ENCODE results near the gene SST. TPM values are rescaled to one million over a fixed set of nuclear protein-coding genes. Genes with fewer than 3 reads are reported as not detected.
A peak's percentile ranks its signal among the peaks of the same experiment; 100 is the strongest.

SST gene
- not detected in 2 replicates for total RNA-seq (2016; rRNA removed; fragmentation: Illumina TruSeq; extraction: Trizol)
- not detected in 2 replicates for total RNA-seq (2016; cell fraction: cytosol; rRNA removed; fragmentation: Illumina TruSeq; extraction: Trizol; ENCODE audit: low read depth)
- not detected in 2 replicates for total RNA-seq (2016; cell fraction: insoluble cytoplasmic fraction; rRNA removed; fragmentation: Illumina TruSeq; extraction: Trizol)
- total RNA-seq (2016; cell fraction: membrane; rRNA removed; fragmentation: Illumina TruSeq; extraction: Trizol), result not detected in 2 replicates
- total RNA-seq (2016; cell fraction: nucleus; rRNA removed; fragmentation: Illumina TruSeq; extraction: Trizol), result not detected in 2 replicates
- not detected in 2 replicates for polyA plus RNA-seq (2011; rRNA removed)
- not detected in 2 replicates for polyA plus RNA-seq (2011; cell fraction: cytosol; rRNA removed)
- polyA plus RNA-seq (2011; cell fraction: nucleus; rRNA removed), result not detected in 2 replicates
- not detected in 2 replicates for polyA plus RNA-seq (2012)
- not detected in 2 replicates for polyA plus RNA-seq (2016; cell fraction: cytosol; fragmentation: Illumina TruSeq; extraction: Trizol; ENCODE audit: low read depth)
- polyA plus RNA-seq (2016; cell fraction: insoluble cytoplasmic fraction; fragmentation: Illumina TruSeq; extraction: Trizol; ENCODE audit: low read depth), result not detected in 2 replicates
- polyA plus RNA-seq (2016; cell fraction: membrane; fragmentation: Illumina TruSeq; extraction: Trizol; ENCODE audit: low read depth), result not detected in 2 replicates
- not detected in 2 replicates for polyA plus RNA-seq (2016; cell fraction: nucleus; fragmentation: Illumina TruSeq; extraction: Trizol; ENCODE audit: insufficient read depth, low read depth)
- not detected in 2 replicates for polyA minus RNA-seq (2011; rRNA and poly(A)+ RNA removed; ENCODE audit: low replicate concordance)
- not detected in 2 replicates for polyA minus RNA-seq (2011; cell fraction: cytosol; rRNA and poly(A)+ RNA removed)
- polyA minus RNA-seq (2011; cell fraction: nucleus; rRNA and poly(A)+ RNA removed), result not detected in 2 replicates
- Bru-seq, nascent RNA, result not detected
- BruChase-seq, experiment 1, labeled RNA remaining after a 6-hour chase, result not detected
- not detected for BruChase-seq, experiment 2, labeled RNA remaining after a 2-hour chase
- long read RNA-seq, experiment 1, result 0 reads
- long read RNA-seq, experiment 2, result 0 reads

- no peak within 1 kb of the TSS for H3K27ac ChIP-seq (ENCODE audit: extremely low read length, insufficient read depth, low read length)
- H4K20me1 ChIP-seq (ENCODE audit: insufficient read depth, low read length), result no peaks in the 10 kb centered on the region
- intact Hi-C loops (cut with micrococcal nuclease; ENCODE audit: unreplicated experiment) (no loop called here), in situ Hi-C loops (cut with HindIII; ENCODE audit: extremely low pct_ligation_motif_present, low pct_unique_long_range_greater_than_20kb) (no loop called here)
- DNase-seq (ENCODE audit: low spot score) (peak; percentile 16), FAIRE-seq (peak; percentile 49), ATAC-seq (peak; percentile 72)
- H3K4me2 ChIP-seq (ENCODE audit: low read depth, low read length), result no peak within 1 kb of the TSS
- H2AFZ ChIP-seq (ENCODE audit: low read length), result no peak within 1 kb of the TSS
- no peaks in the 10 kb centered on the region for H3K4me1 ChIP-seq (ENCODE audit: insufficient read depth, low read length)
- no peaks in the 10 kb centered on the region for H3K9me3 ChIP-seq (ENCODE audit: low read length)
- H3K27me3 ChIP-seq (ENCODE audit: control insufficient read depth in 1 of 2, insufficient read depth in 2 of 2, low read length in 2 of 2), result no peaks in the 10 kb centered on the region; a peak in 2 of 5 replicates
- no peak within 1 kb of the TSS for H3K9ac ChIP-seq (ENCODE audit: insufficient read depth, low read depth, low read length)
- POLR2A ChIA-PET, result no interaction called here
- CTCF ChIA-PET (ENCODE audit: low intra/inter-chr PET ratio, low total read pairs), result no interaction called here
- no TSS peak for BruUV-seq (replicated peaks)
- no peaks in the 10 kb centered on the region for H3K79me2 ChIP-seq (ENCODE audit: insufficient read depth, low read length)
- H3K36me3 ChIP-seq (replicated peaks in 1 of 2; ENCODE audit: control insufficient read depth in 1 of 2, insufficient read depth in 2 of 2, low read length in 2 of 2), result no peaks in the 10 kb centered on the region
- 40% methylated on average over 32 of the region's 46 CpGs for WGBS (ENCODE audit: low lambda C conversion rate)
- no peak within 1 kb of the TSS for H3K4me3 ChIP-seq (replicated peaks in 1 of 3; ENCODE audit: insufficient read depth in 1 of 3, low read depth in 2 of 3, low read length in 3 of 3)
- TF ChIP-seq ZNF496 (CRISPR knock-in tag; IDR thresholded peaks at IDR 0.05; ENCODE audit: insufficient replicate concordance) (no peak), SKI (IDR thresholded peaks at IDR 0.05; ENCODE audit: partially characterized antibody) (no peak), RXRA (CRISPR knock-in tag; IDR thresholded peaks at IDR 0.05) (no peak; the same call in 1 of the 2 replicates), E2F2 (CRISPR knock-in tag; IDR thresholded peaks at IDR 0.05; ENCODE audit: borderline replicate concordance) (peak; percentile 97; the same call in 1 of the 2 replicates), MZF1 (CRISPR knock-in tag; IDR thresholded peaks at IDR 0.05; ENCODE audit: borderline replicate concordance) (0 out of 2 replicates have a peak, but pooled peaks have one; percentile 72), STAT6 (CRISPR knock-in tag; IDR thresholded peaks at IDR 0.05; ENCODE audit: borderline replicate concordance) (no peak), ZNF468 (CRISPR knock-in tag; IDR thresholded peaks at IDR 0.05) (0 out of 2 replicates have a peak, but pooled peaks have one; percentile 76), NR0B2 (CRISPR knock-in tag; IDR thresholded peaks at IDR 0.05) (peak; percentile 90), ZNF101 (CRISPR knock-in tag; IDR thresholded peaks at IDR 0.05; ENCODE audit: borderline replicate concordance, low read depth) (no peak), MAX (IDR thresholded peaks at IDR 0.05) (no peak), SOX13 (IDR thresholded peaks at IDR 0.05) (no peak), SOX13 (CRISPR knock-in tag; conservative IDR thresholded peaks at IDR 0.05 in 1 of 2, IDR thresholded peaks at IDR 0.05 in 1 of 2) (peak in 1 of 2 experiments; percentile 75; a peak in 2 of 4 replicates), CENPBD1 (CRISPR knock-in tag; IDR thresholded peaks at IDR 0.05; ENCODE audit: borderline replicate concordance, low read depth) (0 out of 2 replicates have a peak, but pooled peaks have one; percentile 46)
Observed at GRCh38 chr3:187669675-187670504, at the start of gene SST. TSS of gene SST (minus strand) at chr3:187670394. CDS start at chr3:187670291, 103 bp downstream.

All from HepG2 (cell line).